Activated CD8-positive, alpha-beta memory T cell treated with anti-CD3 and anti-CD28 coated beads, Interleukin-2, amount 50 U/mL, for 48 hours (primary cell): Measurements from ENCODE around the gene ZNF92.
"Not testable (repeated sequence)": the region's sequence is repeated elsewhere in the genome, so short reads cannot be mapped to it uniquely, and the experiment has no call there.

ENCODE experiments used
- DNase-seq: peaks from one replicate; pipeline ENCODE4 v3.0.0-alpha.2; 2020

ZNF92 gene

GRCh38 chr7:65429642-65430343, 56.1 kb downstream of the ZNF92 start:
- DNase-seq: no peak

- no peak for DNase-seq
Measured at GRCh38 chr7:65430344-65431186, 56.9 kb downstream of the ZNF92 start.

- no peak for DNase-seq
Measured at GRCh38 chr7:65434307-65434706, 60.7 kb downstream of the ZNF92 start.

- DNase-seq: no peak
Measured at GRCh38 chr7:65436163-65436562, 62.5 kb downstream of the ZNF92 start.

GRCh38 chr7:65438598-65438997, 64.9 kb downstream of the ZNF92 start:
- DNase-seq: no peak

GRCh38 chr7:65441010-65441409, 67.4 kb downstream of the ZNF92 start:
- DNase-seq: no peak

- DNase-seq: no peak
Measured at GRCh38 chr7:65444205-65444842, 70.7 kb downstream of the ZNF92 start.

GRCh38 chr7:65444899-65445823, 71.5 kb downstream of the ZNF92 start:
- DNase-seq: no peak

- DNase-seq: not testable (repeated sequence)
Measured at GRCh38 chr7:65447041-65447440, 73.4 kb downstream of the ZNF92 start.

- no peak for DNase-seq
Measured at GRCh38 chr7:65448816-65449504, 75.3 kb downstream of the ZNF92 start.

GRCh38 chr7:65449505-65449852, 75.8 kb downstream of the ZNF92 start:
- no peak for DNase-seq
